Measurements from ENCODE around the gene KRTAP5-10. TPM values are rescaled to one million over a fixed set of nuclear protein-coding genes. Genes with fewer than 3 reads are reported as not detected.

Gene KRTAP5-10
- total and polyA plus RNA-seq, 2 experiments from 2014 or later = not detected

- in situ Hi-C loops (cut with MboI) = no loop called here
- Histone ChIP-seq H3K9ac (no peak overlapping the region), H3K27ac (no peak overlapping the region), H3K9me2 (ENCODE audit: insufficient read depth) (no peaks in the 10 kb centered on the region), H3K27me3 (replicated peaks; ENCODE audit: insufficient read depth) (no peaks in the 10 kb centered on the region), H3K9me3 (ENCODE audit: low read depth) (no peaks in the 10 kb centered on the region), H3K4me2 (ENCODE audit: unreplicated experiment) (no peak overlapping the region), H3K36me3 (ENCODE audit: low read depth) (no peaks in the 10 kb centered on the region), H3K4me1 (ENCODE audit: insufficient read depth) (no peaks in the 10 kb centered on the region), H2AFZ (no peak overlapping the region), H3F3A (ENCODE audit: insufficient read depth) (no peaks in the 10 kb centered on the region), H3K4me3 (no peak overlapping the region), H4K20me1 (ENCODE audit: insufficient read depth) (no peaks in the 10 kb centered on the region), H3K79me2 (ENCODE audit: insufficient read depth) (no peaks in the 10 kb centered on the region)
- 47 to 50% methylated on average over 4 of the region's 4 CpGs for WGBS, 2 experiments (ENCODE audit: low coverage in 1 of 2, low lambda C conversion rate in 2 of 2, missing lambda C conversion rate in 2 of 2)
- DNase-seq = no peak
- no peak for TF ChIP-seq EZH2 (IDR thresholded peaks at IDR 0.05; ENCODE audit: insufficient read depth, poor library complexity, severe bottlenecking)
- TF ChIP-seq EZH2phosphoT487 (IDR thresholded peaks at IDR 0.05; ENCODE audit: insufficient read depth, low read depth) = no peak
Observed at GRCh38 chr11:71556018-71556417, 9.3 kb upstream of the KRTAP5-10 start.

- no peaks in the 10 kb centered on the region for H3F3A ChIP-seq (ENCODE audit: insufficient read depth)
- H3K9me2 ChIP-seq (ENCODE audit: insufficient read depth) = no peaks in the 10 kb centered on the region
- no peaks in the 10 kb centered on the region for H3K36me3 ChIP-seq (ENCODE audit: low read depth)
- no peak overlapping the region for H3K27ac ChIP-seq
- TF ChIP-seq EZH2phosphoT487 (IDR thresholded peaks at IDR 0.05; ENCODE audit: insufficient read depth, low read depth) (no peak), EZH2 (IDR thresholded peaks at IDR 0.05; ENCODE audit: insufficient read depth, poor library complexity, severe bottlenecking) (no peak)
- H3K9ac ChIP-seq = no peak overlapping the region
- no peak for DNase-seq
- no peaks in the 10 kb centered on the region for H4K20me1 ChIP-seq (ENCODE audit: insufficient read depth)
- in situ Hi-C loops (cut with MboI) = no loop called here
- H3K4me3 ChIP-seq = no peak overlapping the region
- H3K4me2 ChIP-seq (ENCODE audit: unreplicated experiment) = no peak overlapping the region
- H3K4me1 ChIP-seq (ENCODE audit: insufficient read depth) = no peaks in the 10 kb centered on the region
- no peak overlapping the region for H2AFZ ChIP-seq
- H3K9me3 ChIP-seq (ENCODE audit: low read depth) = no peaks in the 10 kb centered on the region
- no peaks in the 10 kb centered on the region for H3K27me3 ChIP-seq (replicated peaks; ENCODE audit: insufficient read depth)
- H3K79me2 ChIP-seq (ENCODE audit: insufficient read depth) = no peaks in the 10 kb centered on the region
Observed at GRCh38 chr11:71557257-71557656, 8.1 kb upstream of the KRTAP5-10 start.

- Histone ChIP-seq H3K36me3 (ENCODE audit: low read depth) (no peaks in the 10 kb centered on the region), H3K9ac (no peak overlapping the region), H3F3A (ENCODE audit: insufficient read depth) (no peaks in the 10 kb centered on the region), H3K9me3 (ENCODE audit: low read depth) (no peaks in the 10 kb centered on the region), H3K9me2 (ENCODE audit: insufficient read depth) (no peaks in the 10 kb centered on the region), H3K4me2 (ENCODE audit: unreplicated experiment) (no peak overlapping the region), H3K4me1 (ENCODE audit: insufficient read depth) (no peaks in the 10 kb centered on the region), H3K4me3 (no peak overlapping the region), H3K27me3 (replicated peaks; ENCODE audit: insufficient read depth) (no peaks in the 10 kb centered on the region), H3K79me2 (ENCODE audit: insufficient read depth) (no peaks in the 10 kb centered on the region), H3K27ac (no peak overlapping the region), H4K20me1 (ENCODE audit: insufficient read depth) (no peaks in the 10 kb centered on the region), H2AFZ (no peak overlapping the region)
- no peak for TF ChIP-seq EZH2 (IDR thresholded peaks at IDR 0.05; ENCODE audit: insufficient read depth, poor library complexity, severe bottlenecking)
- no peak for TF ChIP-seq EZH2phosphoT487 (IDR thresholded peaks at IDR 0.05; ENCODE audit: insufficient read depth, low read depth)
- DNase-seq = no peak
- 50 to 65% methylated on average over 1 of the region's 1 CpG for WGBS, 2 experiments (ENCODE audit: low coverage in 1 of 2, low lambda C conversion rate in 2 of 2, missing lambda C conversion rate in 2 of 2)
- in situ Hi-C loops (cut with MboI) = no loop called here
Observed at GRCh38 chr11:71558996-71559395, 6.4 kb upstream of the KRTAP5-10 start.

DNA sequence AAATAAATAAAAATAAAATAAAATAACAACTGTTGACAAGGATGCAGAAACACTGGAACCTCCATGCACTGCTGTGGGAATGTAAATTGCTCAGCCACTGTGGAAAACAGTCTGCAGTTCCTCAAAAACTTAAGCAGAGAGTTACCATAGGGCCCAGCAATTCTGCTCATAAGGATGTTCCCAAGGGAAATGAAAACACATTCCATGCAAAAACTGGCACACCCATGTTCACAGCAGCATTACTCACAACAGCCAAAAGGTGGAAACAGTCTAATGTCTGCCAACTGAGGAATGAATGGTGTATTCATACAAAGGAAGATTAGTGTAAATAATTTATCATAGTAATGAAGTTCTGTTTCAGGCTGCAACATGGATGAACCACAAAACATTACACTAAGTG lies 3.2 kb upstream of the KRTAP5-10 start:
- H3K4me3 ChIP-seq = no peak overlapping the region
- no peaks in the 10 kb centered on the region for H3K27me3 ChIP-seq (replicated peaks; ENCODE audit: insufficient read depth)
- no peak overlapping the region for H3K27ac ChIP-seq
- no peaks in the 10 kb centered on the region for H3K9me3 ChIP-seq (ENCODE audit: low read depth)
- H3F3A ChIP-seq (ENCODE audit: insufficient read depth) = no peaks in the 10 kb centered on the region
- H3K4me1 ChIP-seq (ENCODE audit: insufficient read depth) = no peaks in the 10 kb centered on the region
- in situ Hi-C loops (cut with MboI) = no loop called here
- no peaks in the 10 kb centered on the region for H3K9me2 ChIP-seq (ENCODE audit: insufficient read depth)
- H4K20me1 ChIP-seq (ENCODE audit: insufficient read depth) = no peaks in the 10 kb centered on the region
- TF ChIP-seq EZH2 (IDR thresholded peaks at IDR 0.05; ENCODE audit: insufficient read depth, poor library complexity, severe bottlenecking) (no peak), EZH2phosphoT487 (IDR thresholded peaks at IDR 0.05; ENCODE audit: insufficient read depth, low read depth) (no peak)
- no peak overlapping the region for H3K4me2 ChIP-seq (ENCODE audit: unreplicated experiment)
- peak; percentile 25 for DNase-seq
- H2AFZ ChIP-seq = no peak overlapping the region
- no peaks in the 10 kb centered on the region for H3K79me2 ChIP-seq (ENCODE audit: insufficient read depth)
- H3K9ac ChIP-seq = no peak overlapping the region
- H3K36me3 ChIP-seq (ENCODE audit: low read depth) = no peaks in the 10 kb centered on the region

DNA sequence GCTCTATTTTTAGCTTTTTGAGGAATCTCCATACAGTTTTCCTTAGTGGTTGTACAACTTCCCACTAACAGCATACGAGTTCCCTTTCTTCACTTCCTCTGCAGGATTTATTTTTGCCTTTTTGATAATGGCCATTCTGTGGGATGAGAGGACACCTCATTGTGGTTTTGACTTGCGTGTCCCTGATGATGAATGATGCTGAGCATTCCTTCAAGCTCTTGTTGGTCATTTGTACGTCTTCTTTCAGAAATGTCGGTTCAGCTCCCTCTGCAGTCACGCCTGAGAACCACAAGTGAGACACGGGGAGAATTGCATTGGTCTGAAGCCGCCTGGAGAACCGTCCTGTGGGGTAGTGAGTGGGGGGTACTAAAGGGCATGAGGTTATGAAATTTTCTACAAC lies 2.0 kb upstream of the KRTAP5-10 start:
- Histone ChIP-seq H3K9ac (no peak overlapping the region), H3K9me3 (ENCODE audit: low read depth) (no peaks in the 10 kb centered on the region), H3F3A (ENCODE audit: insufficient read depth) (no peaks in the 10 kb centered on the region), H3K9me2 (ENCODE audit: insufficient read depth) (no peaks in the 10 kb centered on the region), H2AFZ (no peak overlapping the region), H3K27ac (no peak overlapping the region), H3K4me3 (no peak overlapping the region), H3K27me3 (replicated peaks; ENCODE audit: insufficient read depth) (peaks cover 8% of the 10 kb centered on the region), H4K20me1 (ENCODE audit: insufficient read depth) (no peaks in the 10 kb centered on the region), H3K79me2 (ENCODE audit: insufficient read depth) (no peaks in the 10 kb centered on the region), H3K4me1 (ENCODE audit: insufficient read depth) (no peaks in the 10 kb centered on the region), H3K4me2 (ENCODE audit: unreplicated experiment) (no peak overlapping the region), H3K36me3 (ENCODE audit: low read depth) (no peaks in the 10 kb centered on the region)
- WGBS, 2 experiments (ENCODE audit: low coverage in 1 of 2, low lambda C conversion rate in 2 of 2, missing lambda C conversion rate in 2 of 2) = 11 to 16% methylated on average over 8 of the region's 8 CpGs
- DNase-seq = peak; percentile 66
- TF ChIP-seq EZH2 (IDR thresholded peaks at IDR 0.05; ENCODE audit: insufficient read depth, poor library complexity, severe bottlenecking) = no peak
- no peak for TF ChIP-seq EZH2phosphoT487 (IDR thresholded peaks at IDR 0.05; ENCODE audit: insufficient read depth, low read depth)
- in situ Hi-C loops (cut with MboI) = no loop called here
